Stimulated activated naive CD8-positive, alpha-beta T cell treated with anti-CD3 and anti-CD28 coated beads, Interleukin-15, amount 100 ng/mL, for 72 hours (primary cell): ENCODE measurements around the gene FGF2.
A peak's percentile ranks its signal among the peaks of the same experiment; 100 is the strongest.
"Not testable (repeated sequence)": the region's sequence is repeated elsewhere in the genome, so short reads cannot be mapped to it uniquely, and the experiment has no call there.

ENCODE experiments used
- ATAC-seq: fragments of 150-1000 bp; cut with Tn5 transposase; 2 replicates; pipeline ENCODE4 v1.10.0; 2021; ENCODE audit warnings: mild to moderate bottlenecking, moderate library complexity
- DNase-seq, 2 donors: peaks; one replicate each; pipeline ENCODE4 v3.0.0; 2021 to 2022
- H3K27ac Mint-ChIP-seq, 2 donors: one replicate each; pipeline ENCODE4 v1.8.0; 2022; ENCODE audit warnings: mild to moderate bottlenecking in 2 of 2, mixed read lengths in 2 of 2, moderate library complexity in 2 of 2
- H3K27me3 Mint-ChIP-seq: one replicate; pipeline ENCODE4 v1.8.0; 2022; ENCODE audit warnings: mixed read lengths
- H3K4me1 Mint-ChIP-seq: one replicate; pipeline ENCODE4 v1.8.0; 2022; ENCODE audit warnings: mild to moderate bottlenecking, mixed read lengths
- H3K4me3 Mint-ChIP-seq, 2 donors: one replicate each; pipeline ENCODE4 v1.8.0; 2022; ENCODE audit warnings: mild to moderate bottlenecking in 2 of 2, mixed read lengths in 2 of 2, moderate library complexity in 1 of 2
- H3K9me3 Mint-ChIP-seq, 2 donors: one replicate each; pipeline ENCODE4 v1.8.0; 2022; ENCODE audit warnings: mixed read lengths in 2 of 2

Gene FGF2

DNA sequence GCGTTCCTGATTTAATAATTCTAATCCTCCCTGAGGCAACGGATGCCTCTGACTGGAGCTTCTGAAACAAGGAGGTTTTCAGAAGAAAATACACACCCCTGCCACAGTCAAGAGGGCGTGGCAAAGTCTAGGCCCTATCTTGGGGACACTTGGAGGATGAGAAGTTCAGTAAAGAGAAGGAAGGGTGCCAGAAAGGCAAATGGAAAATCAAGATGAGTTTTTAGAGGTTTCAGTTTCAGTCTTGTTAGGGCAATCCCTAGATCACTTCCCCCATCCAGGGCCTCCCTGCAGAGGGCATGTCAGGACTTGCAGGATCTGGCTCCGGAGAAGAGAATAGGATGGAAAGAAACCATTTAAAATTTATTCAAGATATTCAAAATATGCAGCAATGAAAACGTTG, 28.5 kb upstream of the FGF2 start:
- Mint-ChIP-seq H3K4me1 (peaks cover 9% of the 10 kb centered on the region), H3K27me3 (peaks cover 25% of the 10 kb centered on the region), H3K27ac (no peak overlapping the region), H3K4me3 (peak overlapping the region in 1 of 2 donors; percentile 12), H3K9me3 (no peaks in the 10 kb centered on the region)
- peak; percentile 35 for ATAC-seq
- DNase-seq = no peak

DNA sequence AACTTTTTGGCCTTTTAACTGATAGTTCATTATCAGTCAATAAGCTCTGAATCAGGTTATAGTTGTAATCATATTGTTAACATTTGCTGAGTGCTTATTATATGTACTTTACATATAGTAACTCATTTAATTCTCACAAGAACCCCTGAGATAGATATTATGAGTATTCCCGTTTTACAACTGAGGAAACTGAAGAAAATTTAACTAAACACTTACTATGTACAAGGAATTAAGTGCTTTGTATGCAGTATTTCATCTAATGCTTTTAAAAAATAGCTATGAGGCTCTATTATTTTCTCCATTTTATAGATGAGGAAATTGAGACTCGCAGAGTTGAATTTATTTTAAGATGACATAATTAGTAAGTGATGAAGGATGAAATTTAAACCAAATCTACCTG, 27.7 kb upstream of the FGF2 start:
- H3K27ac Mint-ChIP-seq = no peak overlapping the region
- ATAC-seq (no peak), DNase-seq (no peak)
- H3K4me3 Mint-ChIP-seq = no peak overlapping the region
- peaks cover 25% of the 10 kb centered on the region for H3K27me3 Mint-ChIP-seq
- no peaks in the 10 kb centered on the region for H3K9me3 Mint-ChIP-seq
- peaks cover 9% of the 10 kb centered on the region for H3K4me1 Mint-ChIP-seq

DNA sequence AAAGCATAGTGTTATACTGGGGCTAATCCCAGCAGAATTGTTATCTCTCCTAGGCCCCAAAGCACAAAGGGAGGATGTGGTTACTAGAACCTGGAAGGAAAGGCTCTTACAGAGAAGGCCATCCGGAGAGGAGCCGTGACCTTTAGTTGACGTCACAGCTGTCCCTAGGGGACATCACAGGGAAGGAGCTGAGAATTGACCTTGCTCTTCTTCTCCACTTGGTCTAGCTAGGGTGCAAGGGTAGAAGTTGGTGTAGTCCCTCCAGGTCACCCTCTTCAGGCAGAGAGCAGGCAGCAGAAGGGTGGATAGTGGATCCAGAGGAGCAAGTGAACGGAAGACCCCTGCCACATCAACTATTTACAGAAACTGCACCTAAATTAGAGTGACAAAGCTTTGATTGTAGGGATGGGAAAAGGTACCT, 22.8 kb upstream of the FGF2 start:
- Mint-ChIP-seq H3K27ac (no peak overlapping the region), H3K9me3 (no peaks in the 10 kb centered on the region), H3K4me3 (no peak overlapping the region), H3K4me1 (peaks cover 6% of the 10 kb centered on the region), H3K27me3 (peaks cover 7% of the 10 kb centered on the region)
- DNase-seq (no peak), ATAC-seq (no peak)

DNA sequence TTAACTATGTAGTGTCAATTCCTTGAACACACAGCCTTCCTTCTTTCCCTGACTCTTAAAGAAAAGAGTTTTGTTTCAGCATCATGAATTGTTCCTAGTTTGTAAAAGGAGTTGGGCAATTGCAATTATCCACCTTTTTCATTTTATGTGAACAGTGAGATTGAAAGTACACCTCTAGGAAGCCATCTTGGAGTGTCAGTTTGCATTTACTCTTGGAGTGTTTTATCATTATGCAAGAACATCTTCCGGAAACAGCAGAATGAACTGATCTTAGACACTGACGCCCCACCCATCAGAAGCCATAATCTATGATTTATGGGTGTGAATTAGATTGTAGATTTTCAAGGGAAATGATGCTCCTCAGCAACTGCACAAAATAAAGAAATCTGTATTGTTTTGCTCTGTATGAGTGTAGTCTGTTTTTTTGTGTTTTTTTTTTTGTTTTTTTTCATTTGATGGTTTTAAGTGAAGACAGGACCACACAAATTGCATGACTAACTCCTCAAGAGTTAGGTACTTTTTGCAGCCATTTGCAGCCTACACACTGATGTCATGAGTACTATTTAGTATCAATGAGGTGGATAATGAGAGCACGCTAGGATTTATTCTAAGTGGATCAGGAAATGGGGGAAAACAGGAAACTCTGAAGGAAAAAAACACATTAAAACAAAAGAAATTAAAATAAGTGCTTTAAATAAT, 19.5 kb upstream of the FGF2 start:
- ATAC-seq (peak; percentile 61), DNase-seq (no peak)
- Mint-ChIP-seq H3K9me3 (no peaks in the 10 kb centered on the region), H3K4me1 (peaks cover 6% of the 10 kb centered on the region), H3K27me3 (peaks cover 7% of the 10 kb centered on the region), H3K27ac (no peak overlapping the region), H3K4me3 (no peak overlapping the region)

DNA sequence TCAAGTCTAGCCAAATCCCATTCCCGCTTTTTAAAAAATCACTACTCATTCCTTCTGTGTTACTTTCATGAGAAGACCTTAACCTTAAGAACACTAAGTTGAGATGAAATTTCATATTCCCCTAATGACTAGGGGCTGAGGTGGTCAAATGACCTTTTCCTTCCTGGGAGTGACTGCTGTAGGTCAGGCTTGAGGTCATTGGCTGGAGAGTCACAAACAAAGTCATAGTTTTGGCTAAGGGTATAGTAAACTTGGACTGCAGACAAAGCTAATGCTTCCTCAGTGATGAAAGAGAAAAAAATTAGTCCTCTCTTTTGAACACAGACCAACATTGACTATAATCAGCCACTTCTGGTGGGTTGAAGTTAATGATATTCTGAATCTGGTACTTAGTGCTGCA, 16.0 kb upstream of the FGF2 start:
- Mint-ChIP-seq H3K27ac (no peak overlapping the region), H3K27me3 (peaks cover 7% of the 10 kb centered on the region), H3K4me3 (no peak overlapping the region), H3K9me3 (no peaks in the 10 kb centered on the region), H3K4me1 (peaks cover 13% of the 10 kb centered on the region)
- DNase-seq (no peak), ATAC-seq (no peak)

DNA sequence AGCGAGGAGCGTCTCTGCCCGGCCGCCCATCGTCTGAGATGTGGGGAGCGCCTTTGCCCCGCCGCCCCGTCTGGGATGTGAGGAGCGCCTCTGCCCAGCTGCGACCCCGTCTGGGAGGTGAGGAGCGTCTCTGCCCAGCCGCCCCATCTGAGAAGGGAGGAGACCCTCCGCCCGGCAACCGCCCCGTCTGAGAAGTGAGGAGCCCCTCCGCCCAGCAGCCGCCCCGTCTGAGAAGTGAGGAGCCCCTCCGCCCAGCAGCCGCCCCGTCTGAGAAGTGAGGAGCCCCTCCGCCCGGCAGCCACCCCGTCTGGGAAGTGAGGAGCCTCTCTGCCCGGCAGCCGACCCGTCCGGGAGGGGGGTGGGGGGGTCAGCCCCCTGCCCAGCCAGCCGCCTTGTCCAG, 14.8 kb upstream of the FGF2 start:
- peaks cover 13% of the 10 kb centered on the region for H3K4me1 Mint-ChIP-seq

DNA sequence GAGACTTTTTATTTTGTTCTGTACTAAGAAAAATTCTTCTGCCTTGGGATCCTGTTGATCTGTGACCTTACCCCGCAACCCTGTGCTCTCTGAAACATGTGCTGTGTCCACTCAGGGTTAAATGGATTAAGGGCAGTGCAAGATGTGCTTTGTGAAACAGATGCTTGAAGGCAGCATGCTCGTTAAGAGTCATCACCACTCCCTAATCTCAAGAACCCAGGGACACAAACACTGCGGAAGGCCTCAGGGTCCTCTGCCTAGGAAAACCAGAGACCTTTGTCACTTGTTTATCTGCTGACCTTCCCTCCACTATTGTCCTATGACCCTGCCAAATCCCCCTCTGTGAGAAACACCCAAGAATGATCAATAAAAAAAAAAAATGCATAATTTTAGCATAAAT, 13.8 kb upstream of the FGF2 start:
- not testable (repeated sequence) for DNase-seq, H3K27ac Mint-ChIP-seq, H3K4me3 Mint-ChIP-seq, H3K4me1 Mint-ChIP-seq, ATAC-seq, H3K27me3 Mint-ChIP-seq, H3K9me3 Mint-ChIP-seq

More for the DNA sequence above, 14.8 kb upstream of the FGF2 start:
- not testable (repeated sequence) for ATAC-seq, H3K27ac Mint-ChIP-seq, H3K4me3 Mint-ChIP-seq, H3K9me3 Mint-ChIP-seq, DNase-seq, H3K27me3 Mint-ChIP-seq

DNA sequence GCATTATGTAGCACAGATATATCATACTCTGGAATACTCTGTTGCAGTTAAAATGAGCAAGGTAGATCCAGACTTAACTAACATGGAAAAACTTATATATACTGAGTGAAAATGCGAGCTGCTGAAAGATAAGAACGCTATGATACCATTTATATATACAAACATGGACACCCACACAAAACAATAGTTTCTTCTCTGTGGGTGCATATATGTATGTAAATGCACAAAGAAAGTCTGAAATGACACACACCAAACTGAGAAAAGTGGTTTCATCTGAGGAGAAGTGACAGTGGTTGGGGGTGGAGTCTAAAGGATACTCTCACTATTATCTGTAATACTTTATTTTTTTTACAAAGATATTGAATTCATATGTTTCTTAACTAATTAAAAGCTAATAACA, 12.2 kb upstream of the FGF2 start:
- peak; percentile 99 for ATAC-seq
- peak overlapping the region in 1 of 2 donors; percentile 2 for H3K4me3 Mint-ChIP-seq
- DNase-seq = peak in 1 of 2 donors; percentile 31
- peaks cover 7% of the 10 kb centered on the region for H3K4me1 Mint-ChIP-seq
- peaks cover 4% of the 10 kb centered on the region for H3K27me3 Mint-ChIP-seq
- no peak overlapping the region for H3K27ac Mint-ChIP-seq
- H3K9me3 Mint-ChIP-seq = no peaks in the 10 kb centered on the region

DNA sequence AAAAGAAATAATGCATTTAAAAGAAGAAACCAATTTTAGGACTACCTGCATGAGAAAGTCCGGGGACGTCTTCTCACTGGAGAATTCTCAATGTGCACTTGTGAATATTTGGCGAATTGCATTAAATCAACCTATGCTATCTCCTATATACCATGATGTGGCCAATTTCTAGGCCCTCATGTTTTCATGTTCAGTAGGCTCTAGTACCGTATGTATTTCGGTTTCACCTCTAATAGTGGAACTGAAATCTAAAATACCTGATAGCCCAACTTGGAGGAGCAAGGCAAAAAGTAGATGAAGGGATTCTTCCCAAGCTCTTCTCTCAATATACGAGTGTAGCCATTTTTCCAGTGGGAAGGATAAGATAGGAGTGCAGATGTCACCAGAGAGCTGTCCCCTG, 11.4 kb upstream of the FGF2 start:
- peaks cover 7% of the 10 kb centered on the region for H3K4me1 Mint-ChIP-seq
- H3K4me3 Mint-ChIP-seq = no peak overlapping the region
- no peaks in the 10 kb centered on the region for H3K9me3 Mint-ChIP-seq
- ATAC-seq = no peak
- DNase-seq = no peak
- H3K27ac Mint-ChIP-seq = no peak overlapping the region
- H3K27me3 Mint-ChIP-seq = peaks cover 12% of the 10 kb centered on the region

DNA sequence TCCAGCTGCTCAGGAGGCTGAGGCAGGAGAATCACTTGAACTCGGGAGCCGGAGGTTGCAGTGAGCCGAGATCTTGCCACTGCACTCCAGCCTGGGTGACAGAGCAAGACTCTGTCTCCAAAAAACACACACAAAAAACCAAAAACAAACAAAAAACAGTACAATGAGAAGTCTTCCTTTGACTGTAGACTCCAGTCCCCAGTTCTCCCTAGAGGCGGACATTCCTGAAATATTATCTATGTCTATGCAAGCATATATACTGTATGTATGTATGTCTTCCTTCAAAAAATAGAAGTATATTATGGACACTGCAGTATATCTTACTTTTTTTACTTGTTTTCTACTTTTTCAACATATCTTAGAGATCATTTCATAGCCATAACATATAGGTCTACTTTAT, 10.2 kb upstream of the FGF2 start:
- no peak overlapping the region for H3K27ac Mint-ChIP-seq
- peaks cover 25% of the 10 kb centered on the region for H3K27me3 Mint-ChIP-seq
- ATAC-seq (no peak), DNase-seq (no peak)
- no peak overlapping the region for H3K4me3 Mint-ChIP-seq
- no peaks in the 10 kb centered on the region for H3K9me3 Mint-ChIP-seq
- H3K4me1 Mint-ChIP-seq = peaks cover 7% of the 10 kb centered on the region

DNA sequence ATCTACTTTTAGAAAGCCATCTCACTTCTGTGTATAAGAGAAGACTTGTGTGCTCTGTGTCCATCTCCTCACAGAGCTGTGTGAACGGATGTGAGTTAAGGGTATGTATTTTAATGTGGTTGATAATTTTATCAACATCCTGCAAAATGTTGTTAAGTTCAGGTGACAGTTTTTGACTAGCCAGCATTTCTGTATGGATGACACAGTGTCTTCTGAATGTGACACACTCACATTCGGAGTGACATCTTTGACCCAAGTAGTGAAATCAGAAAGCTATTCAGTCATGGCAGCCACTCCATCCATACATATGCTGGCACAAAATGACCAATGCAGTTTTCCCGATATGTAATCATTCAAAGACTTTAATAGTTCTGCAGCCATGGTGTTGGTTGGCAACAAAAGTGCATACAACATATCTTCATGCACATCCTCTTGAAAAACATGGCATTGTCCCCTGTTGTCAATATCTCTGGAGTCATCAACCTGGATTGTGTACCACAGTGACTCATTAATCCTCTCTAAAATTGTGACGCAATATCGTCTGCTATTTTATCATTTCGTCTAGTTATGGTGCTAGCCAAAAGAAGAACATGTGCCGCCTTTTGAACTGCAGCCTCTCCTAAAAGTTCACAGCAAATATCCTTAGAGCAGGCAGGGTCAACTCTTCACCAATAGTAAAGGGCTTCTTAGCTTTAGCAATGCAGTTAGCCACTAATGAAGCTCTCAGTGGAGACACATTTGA, 6.8 kb upstream of the FGF2 start:
- H3K4me1 Mint-ChIP-seq = no peaks in the 10 kb centered on the region
- no peak for ATAC-seq
- peaks cover 54% of the 10 kb centered on the region for H3K27me3 Mint-ChIP-seq
- no peak overlapping the region for H3K27ac Mint-ChIP-seq
- H3K9me3 Mint-ChIP-seq = no peaks in the 10 kb centered on the region
- no peak for DNase-seq
- H3K4me3 Mint-ChIP-seq = no peak overlapping the region

DNA sequence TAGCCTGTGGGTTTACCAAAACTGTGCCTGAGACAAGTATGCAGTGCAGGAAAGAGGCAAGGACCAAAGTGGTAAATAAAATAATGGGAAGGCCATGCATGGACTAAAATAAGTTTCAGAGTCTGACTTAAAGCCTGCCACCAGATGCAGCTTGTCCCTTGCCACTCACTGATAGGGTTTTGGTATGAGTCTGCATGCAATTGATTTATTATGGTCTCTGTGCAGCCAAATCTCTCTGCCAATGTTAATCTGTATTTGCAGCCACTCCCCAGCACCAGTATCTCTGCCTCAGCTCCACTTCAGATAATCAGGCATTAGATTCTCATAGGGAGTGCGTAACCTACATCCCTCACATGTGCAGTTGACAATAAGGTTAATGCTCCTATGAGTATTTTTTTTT, 5.5 kb upstream of the FGF2 start:
- Mint-ChIP-seq H3K4me1 (no peaks in the 10 kb centered on the region), H3K4me3 (no peak overlapping the region), H3K27ac (no peak overlapping the region), H3K27me3 (peaks cover 66% of the 10 kb centered on the region), H3K9me3 (no peaks in the 10 kb centered on the region)
- DNase-seq (no peak), ATAC-seq (no peak)

DNA sequence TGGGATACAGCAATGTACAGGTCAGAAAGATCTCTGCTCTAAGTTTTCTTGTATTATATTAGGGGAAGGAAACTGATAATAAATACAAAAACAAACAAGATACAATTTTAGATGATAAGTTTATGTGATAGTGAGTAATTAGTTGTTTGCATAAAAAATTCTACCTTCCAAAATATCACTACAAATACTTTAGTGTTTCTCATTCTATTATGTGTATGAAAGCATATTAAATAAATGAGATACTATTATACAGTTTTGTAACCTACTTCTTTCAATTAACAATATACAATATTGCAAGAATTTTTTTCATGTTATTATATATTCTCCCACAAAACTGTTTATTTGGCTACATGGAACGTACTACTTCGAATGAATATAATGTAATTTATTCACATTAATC, 4.2 kb upstream of the FGF2 start:
- no peaks in the 10 kb centered on the region for H3K9me3 Mint-ChIP-seq
- H3K4me1 Mint-ChIP-seq = peaks cover 3% of the 10 kb centered on the region
- peaks cover 76% of the 10 kb centered on the region for H3K27me3 Mint-ChIP-seq
- H3K27ac Mint-ChIP-seq = no peak overlapping the region
- no peak for DNase-seq
- no peak for ATAC-seq
- H3K4me3 Mint-ChIP-seq = no peak overlapping the region

DNA sequence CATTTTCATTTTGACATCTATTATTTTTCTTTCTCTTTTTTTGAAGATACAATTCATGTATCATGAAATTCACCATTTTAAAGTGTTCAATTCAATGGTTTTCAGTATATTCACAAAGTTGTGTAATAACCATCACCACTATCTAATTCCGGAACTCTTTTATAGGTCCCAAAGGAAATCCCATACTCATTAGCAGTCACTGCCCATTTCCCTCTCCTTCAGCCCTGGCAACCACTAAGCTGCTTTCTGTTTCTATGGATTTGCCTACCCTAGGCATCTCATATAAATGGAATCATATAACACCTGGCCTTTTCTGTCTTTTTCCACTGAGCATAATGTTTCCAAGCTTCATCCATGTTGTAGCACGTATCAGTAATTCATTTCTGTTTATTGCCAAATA, 3.2 kb upstream of the FGF2 start:
- ATAC-seq (no peak), DNase-seq (no peak)
- no peak overlapping the region for H3K27ac Mint-ChIP-seq
- H3K4me1 Mint-ChIP-seq = peaks cover 13% of the 10 kb centered on the region
- H3K9me3 Mint-ChIP-seq = no peaks in the 10 kb centered on the region
- H3K27me3 Mint-ChIP-seq = peaks cover 86% of the 10 kb centered on the region
- no peak overlapping the region for H3K4me3 Mint-ChIP-seq

DNA sequence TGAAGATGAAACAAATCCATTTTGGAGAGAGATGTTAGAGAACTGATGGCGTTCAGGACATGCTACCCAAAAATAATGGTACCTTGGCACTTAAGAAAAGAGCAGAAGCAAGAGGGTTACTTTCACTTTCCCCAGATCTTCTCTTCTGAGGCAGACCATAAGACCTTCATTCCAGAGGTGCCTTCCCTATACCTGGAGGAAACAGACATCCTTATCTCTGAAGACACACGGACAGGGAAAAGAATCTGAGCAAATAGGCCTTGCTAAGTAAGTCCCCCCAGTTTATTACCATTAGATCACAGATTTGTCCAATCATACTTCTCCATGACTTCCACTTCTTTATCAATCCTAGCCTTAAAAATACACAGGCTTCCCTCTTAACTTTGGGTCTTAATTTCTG, 2.0 kb upstream of the FGF2 start:
- no peak for ATAC-seq
- Mint-ChIP-seq H3K27me3 (peaks cover 91% of the 10 kb centered on the region), H3K4me3 (no peak overlapping the region), H3K4me1 (peaks cover 15% of the 10 kb centered on the region), H3K27ac (no peak overlapping the region), H3K9me3 (no peaks in the 10 kb centered on the region)
- DNase-seq = no peak

DNA sequence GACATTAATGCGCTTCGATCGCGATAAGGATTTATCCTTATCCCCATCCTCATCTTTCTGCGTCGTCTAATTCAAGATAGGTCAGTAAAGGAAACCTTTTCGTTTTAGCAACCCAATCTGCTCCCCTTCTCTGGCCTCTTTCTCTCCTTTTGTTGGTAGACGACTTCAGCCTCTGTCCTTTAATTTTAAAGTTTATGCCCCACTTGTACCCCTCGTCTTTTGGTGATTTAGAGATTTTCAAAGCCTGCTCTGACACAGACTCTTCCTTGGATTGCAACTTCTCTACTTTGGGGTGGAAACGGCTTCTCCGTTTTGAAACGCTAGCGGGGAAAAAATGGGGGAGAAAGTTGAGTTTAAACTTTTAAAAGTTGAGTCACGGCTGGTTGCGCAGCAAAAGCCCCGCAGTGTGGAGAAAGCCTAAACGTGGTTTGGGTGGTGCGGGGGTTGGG, 528 bp upstream of the FGF2 start:
- peak overlapping the region in 1 of 2 donors; percentile 77 for H3K27ac Mint-ChIP-seq
- peaks cover 15% of the 10 kb centered on the region for H3K4me1 Mint-ChIP-seq
- peaks cover 91% of the 10 kb centered on the region for H3K27me3 Mint-ChIP-seq
- ATAC-seq = no peak
- H3K9me3 Mint-ChIP-seq = no peaks in the 10 kb centered on the region
- DNase-seq = no peak
- H3K4me3 Mint-ChIP-seq = peak overlapping the region; percentile 37 to 63
